HL-60/S4 treated with phorbol 12-myristate 13-acetate at 8.2 ng/mL for 4 days and 3 days (cell line): ENCODE results near the gene ASPA.
"Not testable (repeated sequence)": the region's sequence is repeated elsewhere in the genome, so short reads cannot be mapped to it uniquely, and the experiment has no call there.

Experiments used
- in situ Hi-C: fragments of 300-500 bp; cut with MboI; formaldehyde crosslinking; loops from 2 replicates; pipeline ENCODE4 v1.15.0; 2022; ENCODE audit warnings: low sequenced_read_pairs

ASPA gene

GRCh38 chr17:3507071-3507470, 31.3 kb downstream of the ASPA start:
- in situ Hi-C loops: no loop called here

GRCh38 chr17:3507869-3508268, 32.1 kb downstream of the ASPA start:
- in situ Hi-C loops: no loop called here

- in situ Hi-C loops: no loop called here
Observed at GRCh38 chr17:3510090-3510489, 34.3 kb downstream of the ASPA start.

- in situ Hi-C loops: no loop called here
Observed at GRCh38 chr17:3511852-3512504, 36.2 kb downstream of the ASPA start.

GRCh38 chr17:3512505-3513171, 36.8 kb downstream of the ASPA start:
- in situ Hi-C loops: no loop called here

GRCh38 chr17:3513305-3514035, 37.7 kb downstream of the ASPA start:
- in situ Hi-C loops: no loop called here

GRCh38 chr17:3514167-3514566, 38.4 kb downstream of the ASPA start:
- in situ Hi-C loops: not testable (repeated sequence)

GRCh38 chr17:3514873-3515272, 39.1 kb downstream of the ASPA start:
- in situ Hi-C loops: no loop called here

- in situ Hi-C loops: not testable (repeated sequence)
Observed at GRCh38 chr17:3519472-3519871, 43.7 kb downstream of the ASPA start.

- in situ Hi-C loops: no loop called here
Observed at GRCh38 chr17:3524024-3524423, 48.2 kb downstream of the ASPA start.

- in situ Hi-C loops: no loop called here
Observed at GRCh38 chr17:3526491-3526890, 50.7 kb downstream of the ASPA start.

- in situ Hi-C loops: no loop called here
Observed at GRCh38 chr17:3526971-3527370, 51.2 kb downstream of the ASPA start.

GRCh38 chr17:3527468-3527867, 51.7 kb downstream of the ASPA start:
- in situ Hi-C loops: no loop called here

GRCh38 chr17:3527896-3528295, 52.1 kb downstream of the ASPA start:
- in situ Hi-C loops: no loop called here

- in situ Hi-C loops: no loop called here
Observed at GRCh38 chr17:3528403-3528851, 52.6 kb downstream of the ASPA start.

GRCh38 chr17:3528880-3529511, 53.2 kb downstream of the ASPA start:
- in situ Hi-C loops: no loop called here

- in situ Hi-C loops: no loop called here
Observed at GRCh38 chr17:3529817-3530741, 54.3 kb downstream of the ASPA start.

- in situ Hi-C loops: no loop called here
Observed at GRCh38 chr17:3531266-3532101, 55.7 kb downstream of the ASPA start.

GRCh38 chr17:3532106-3532858, 56.5 kb downstream of the ASPA start:
- in situ Hi-C loops: no loop called here
